Measurements from ENCODE around the gene FAM120B. TPM values are rescaled to one million over a fixed set of nuclear protein-coding genes. Genes with fewer than 3 reads are reported as not detected.

FAM120B gene, protein sequence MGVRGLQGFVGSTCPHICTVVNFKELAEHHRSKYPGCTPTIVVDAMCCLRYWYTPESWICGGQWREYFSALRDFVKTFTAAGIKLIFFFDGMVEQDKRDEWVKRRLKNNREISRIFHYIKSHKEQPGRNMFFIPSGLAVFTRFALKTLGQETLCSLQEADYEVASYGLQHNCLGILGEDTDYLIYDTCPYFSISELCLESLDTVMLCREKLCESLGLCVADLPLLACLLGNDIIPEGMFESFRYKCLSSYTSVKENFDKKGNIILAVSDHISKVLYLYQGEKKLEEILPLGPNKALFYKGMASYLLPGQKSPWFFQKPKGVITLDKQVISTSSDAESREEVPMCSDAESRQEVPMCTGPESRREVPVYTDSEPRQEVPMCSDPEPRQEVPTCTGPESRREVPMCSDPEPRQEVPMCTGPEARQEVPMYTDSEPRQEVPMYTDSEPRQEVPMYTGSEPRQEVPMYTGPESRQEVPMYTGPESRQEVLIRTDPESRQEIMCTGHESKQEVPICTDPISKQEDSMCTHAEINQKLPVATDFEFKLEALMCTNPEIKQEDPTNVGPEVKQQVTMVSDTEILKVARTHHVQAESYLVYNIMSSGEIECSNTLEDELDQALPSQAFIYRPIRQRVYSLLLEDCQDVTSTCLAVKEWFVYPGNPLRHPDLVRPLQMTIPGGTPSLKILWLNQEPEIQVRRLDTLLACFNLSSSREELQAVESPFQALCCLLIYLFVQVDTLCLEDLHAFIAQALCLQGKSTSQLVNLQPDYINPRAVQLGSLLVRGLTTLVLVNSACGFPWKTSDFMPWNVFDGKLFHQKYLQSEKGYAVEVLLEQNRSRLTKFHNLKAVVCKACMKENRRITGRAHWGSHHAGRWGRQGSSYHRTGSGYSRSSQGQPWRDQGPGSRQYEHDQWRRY
- 22.4 TPM for polyA plus RNA-seq (2013, experiment 1 of 2)
- polyA plus RNA-seq (2013, experiment 2 of 2), result 19.8 TPM

DNA sequence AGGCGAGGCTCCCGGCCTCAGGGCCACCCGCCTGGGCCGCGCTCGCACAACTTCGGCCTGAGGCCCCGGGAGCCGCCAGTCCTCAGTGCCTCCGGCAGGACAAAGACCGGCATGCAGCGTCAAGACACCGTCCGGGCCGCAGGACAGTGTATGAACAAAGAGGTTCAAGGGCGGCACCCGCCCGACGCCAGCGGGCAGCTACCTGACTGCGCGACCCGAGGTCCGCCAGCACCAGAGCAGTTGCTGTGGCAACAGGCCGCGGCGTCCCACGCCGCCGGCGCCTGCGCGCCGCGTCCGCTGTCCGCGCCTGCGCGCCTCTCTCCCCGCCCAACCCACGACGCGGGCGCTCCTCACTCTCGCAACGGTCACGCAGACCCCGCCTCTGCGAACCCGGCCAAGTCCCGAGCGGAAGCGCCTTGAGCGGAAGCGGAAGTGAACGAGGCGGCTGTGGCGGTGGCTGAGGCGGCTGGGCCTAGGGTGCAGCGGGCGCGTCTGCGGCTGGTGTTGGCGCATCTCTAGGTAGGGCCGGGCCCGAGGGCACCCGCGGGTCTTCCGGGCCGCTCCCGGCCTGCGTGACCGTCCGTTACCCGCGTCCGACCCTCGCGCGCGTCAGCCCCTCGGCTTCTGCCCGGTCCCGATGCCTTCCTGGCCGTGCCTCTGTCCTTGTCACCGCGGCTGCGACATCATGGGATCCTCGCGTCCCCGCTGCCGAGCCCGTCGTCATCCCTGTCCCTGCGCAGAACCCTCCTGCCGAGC is at the start of gene FAM120B:
Gene FAM120B (plus strand): TSS at position 435 of the 756 bp plus-strand sequence. CDS start 10,633 bp downstream, outside the sequence.
- Histone ChIP-seq H3K27ac (ENCODE audit: low read depth, low read length, severe bottlenecking) (peak within 1 kb of the TSS; percentile 72), H3K4me3 (ENCODE audit: extremely low read depth, insufficient read depth, low read length, poor library complexity, severe bottlenecking) (peak within 1 kb of the TSS; percentile 82), H3K9me3 (ENCODE audit: control insufficient read depth, low read length) (peaks cover 7% of the 10 kb centered on the region), H3K36me3 (ENCODE audit: control insufficient read depth, insufficient read depth, low read length) (no peaks in the 10 kb centered on the region), H3K4me1 (ENCODE audit: control insufficient read depth, insufficient read depth, low read length, poor library complexity, severe bottlenecking) (peaks cover 10% of the 10 kb centered on the region)
- WGBS, 2 experiments (ENCODE audit: insufficient coverage in 2 of 2), result 0 to 1% methylated on average over 88 to 90 of the region's 97 CpGs

DNA sequence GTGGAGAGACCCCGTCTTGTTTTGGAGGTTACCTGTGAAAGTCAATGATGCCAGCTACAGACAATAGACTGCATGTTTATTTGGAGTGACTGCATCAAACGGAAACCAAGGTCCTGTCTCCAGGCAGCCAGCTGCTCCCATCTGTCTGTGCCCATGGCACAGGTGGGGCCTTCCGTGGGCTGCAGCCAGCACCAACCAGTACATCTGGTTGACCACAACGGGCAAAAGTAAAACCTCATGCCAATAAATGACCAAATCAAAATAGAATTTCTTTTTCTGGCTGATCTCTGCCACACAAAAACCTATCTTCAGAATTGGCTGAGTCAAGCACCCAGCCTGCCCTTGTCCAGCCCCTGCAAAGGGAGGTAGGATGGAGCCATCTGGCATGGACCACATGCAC is 49.2 kb upstream of the FAM120B start:
- Histone ChIP-seq H3K4me1 (ENCODE audit: control insufficient read depth, insufficient read depth, low read length, poor library complexity, severe bottlenecking) (no peaks in the 10 kb centered on the region), H3K27ac (ENCODE audit: low read depth, low read length, severe bottlenecking) (no peak overlapping the region), H3K9me3 (ENCODE audit: control insufficient read depth, low read length) (no peaks in the 10 kb centered on the region), H3K36me3 (ENCODE audit: control insufficient read depth, insufficient read depth, low read length) (no peaks in the 10 kb centered on the region), H3K4me3 (ENCODE audit: extremely low read depth, insufficient read depth, low read length, poor library complexity, severe bottlenecking) (no peak overlapping the region)
- 89 to 95% methylated on average over 4 of the region's 4 CpGs for WGBS, 2 experiments (ENCODE audit: insufficient coverage in 2 of 2)

- WGBS, 2 experiments (ENCODE audit: insufficient coverage in 2 of 2), result 93 to 96% methylated on average over 4 of the region's 6 CpGs
- Histone ChIP-seq H3K4me1 (ENCODE audit: control insufficient read depth, insufficient read depth, low read length, poor library complexity, severe bottlenecking) (no peaks in the 10 kb centered on the region), H3K4me3 (ENCODE audit: extremely low read depth, insufficient read depth, low read length, poor library complexity, severe bottlenecking) (no peak overlapping the region), H3K9me3 (ENCODE audit: control insufficient read depth, low read length) (no peaks in the 10 kb centered on the region), H3K27ac (ENCODE audit: low read depth, low read length, severe bottlenecking) (no peak overlapping the region), H3K36me3 (ENCODE audit: control insufficient read depth, insufficient read depth, low read length) (no peaks in the 10 kb centered on the region)
These were observed 48.2 kb upstream of the FAM120B start for GRCh38 chr6:170258407-170258806.

DNA sequence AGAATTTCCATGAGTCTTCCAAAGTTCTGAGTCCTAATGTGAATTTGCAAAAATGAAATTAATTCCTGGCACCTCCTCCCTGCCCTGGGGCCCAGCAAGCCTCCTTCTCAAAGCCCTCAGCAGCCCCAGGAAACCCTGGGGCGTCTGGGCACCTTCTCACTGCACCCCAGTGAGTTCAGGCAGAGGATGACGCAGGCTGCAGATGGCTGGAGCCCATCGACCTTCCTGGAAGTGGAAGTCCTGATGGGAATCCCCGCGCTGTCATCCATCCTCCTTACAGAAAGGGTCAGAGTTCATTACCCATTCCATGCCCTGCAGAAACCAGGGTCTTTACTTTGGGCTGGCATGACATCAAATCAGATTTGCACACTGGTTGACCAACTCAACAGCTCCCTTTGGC is 47.3 kb upstream of the FAM120B start:
- Histone ChIP-seq H3K4me1 (ENCODE audit: control insufficient read depth, insufficient read depth, low read length, poor library complexity, severe bottlenecking) (no peaks in the 10 kb centered on the region), H3K4me3 (ENCODE audit: extremely low read depth, insufficient read depth, low read length, poor library complexity, severe bottlenecking) (no peak overlapping the region), H3K27ac (ENCODE audit: low read depth, low read length, severe bottlenecking) (no peak overlapping the region), H3K9me3 (ENCODE audit: control insufficient read depth, low read length) (no peaks in the 10 kb centered on the region), H3K36me3 (ENCODE audit: control insufficient read depth, insufficient read depth, low read length) (no peaks in the 10 kb centered on the region)
- 88% methylated on average over 4 of the region's 5 CpGs; no CpG with 5 or more reads in 1 of the 2 experiments for WGBS, 2 experiments (ENCODE audit: insufficient coverage in 2 of 2)

DNA sequence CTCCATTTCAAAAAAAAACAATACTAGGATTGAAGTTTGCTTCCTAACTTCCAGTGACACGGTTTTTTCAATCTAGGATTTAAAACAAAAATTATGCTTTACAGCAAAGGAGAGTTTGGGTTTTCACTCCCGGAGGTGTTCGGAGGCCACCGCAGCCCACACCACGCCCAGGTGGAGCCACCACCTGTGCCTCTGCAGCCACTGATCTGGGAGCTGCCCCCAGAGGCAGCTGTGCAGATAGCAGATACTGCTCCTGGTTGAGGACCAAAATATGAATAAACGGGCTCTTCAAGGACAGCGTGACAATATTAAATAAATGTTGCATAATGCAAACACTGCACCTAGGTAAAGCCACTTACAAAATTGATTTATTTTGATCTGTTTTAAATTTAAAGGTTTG is 45.9 kb upstream of the FAM120B start:
- no peak overlapping the region for H3K27ac ChIP-seq (ENCODE audit: low read depth, low read length, severe bottlenecking)
- no peak overlapping the region for H3K4me3 ChIP-seq (ENCODE audit: extremely low read depth, insufficient read depth, low read length, poor library complexity, severe bottlenecking)
- H3K36me3 ChIP-seq (ENCODE audit: control insufficient read depth, insufficient read depth, low read length), result no peaks in the 10 kb centered on the region
- WGBS, 2 experiments (ENCODE audit: insufficient coverage in 2 of 2), result 84 to 92% methylated on average over 5 to 6 of the region's 7 CpGs
- H3K4me1 ChIP-seq (ENCODE audit: control insufficient read depth, insufficient read depth, low read length, poor library complexity, severe bottlenecking), result no peaks in the 10 kb centered on the region
- no peaks in the 10 kb centered on the region for H3K9me3 ChIP-seq (ENCODE audit: control insufficient read depth, low read length)

- WGBS, 2 experiments (ENCODE audit: insufficient coverage in 2 of 2), result 88 to 89% methylated on average over 25 to 27 of the region's 32 CpGs
- Histone ChIP-seq H3K9me3 (ENCODE audit: control insufficient read depth, low read length) (no peaks in the 10 kb centered on the region), H3K4me3 (ENCODE audit: extremely low read depth, insufficient read depth, low read length, poor library complexity, severe bottlenecking) (no peak overlapping the region), H3K36me3 (ENCODE audit: control insufficient read depth, insufficient read depth, low read length) (no peaks in the 10 kb centered on the region), H3K4me1 (ENCODE audit: control insufficient read depth, insufficient read depth, low read length, poor library complexity, severe bottlenecking) (no peaks in the 10 kb centered on the region), H3K27ac (ENCODE audit: low read depth, low read length, severe bottlenecking) (no peak overlapping the region)
These were observed 44.7 kb upstream of the FAM120B start for GRCh38 chr6:170261643-170262488.

- WGBS, 2 experiments (ENCODE audit: insufficient coverage in 2 of 2), result 84 to 89% methylated on average over 18 to 20 of the region's 22 CpGs
- no peak overlapping the region for H3K27ac ChIP-seq (ENCODE audit: low read depth, low read length, severe bottlenecking)
- no peaks in the 10 kb centered on the region for H3K36me3 ChIP-seq (ENCODE audit: control insufficient read depth, insufficient read depth, low read length)
- H3K4me1 ChIP-seq (ENCODE audit: control insufficient read depth, insufficient read depth, low read length, poor library complexity, severe bottlenecking), result no peaks in the 10 kb centered on the region
- H3K9me3 ChIP-seq (ENCODE audit: control insufficient read depth, low read length), result no peaks in the 10 kb centered on the region
- H3K4me3 ChIP-seq (ENCODE audit: extremely low read depth, insufficient read depth, low read length, poor library complexity, severe bottlenecking), result no peak overlapping the region
These were observed 44.0 kb upstream of the FAM120B start for GRCh38 chr6:170262489-170263088.

GRCh38 chr6:170263410-170263809 is 43.1 kb upstream of the FAM120B start:
- Histone ChIP-seq H3K4me3 (ENCODE audit: extremely low read depth, insufficient read depth, low read length, poor library complexity, severe bottlenecking) (no peak overlapping the region), H3K36me3 (ENCODE audit: control insufficient read depth, insufficient read depth, low read length) (no peaks in the 10 kb centered on the region), H3K27ac (ENCODE audit: low read depth, low read length, severe bottlenecking) (no peak overlapping the region), H3K9me3 (ENCODE audit: control insufficient read depth, low read length) (no peaks in the 10 kb centered on the region), H3K4me1 (ENCODE audit: control insufficient read depth, insufficient read depth, low read length, poor library complexity, severe bottlenecking) (no peaks in the 10 kb centered on the region)
- 75 to 81% methylated on average over 6 to 7 of the region's 8 CpGs for WGBS, 2 experiments (ENCODE audit: insufficient coverage in 2 of 2)

DNA sequence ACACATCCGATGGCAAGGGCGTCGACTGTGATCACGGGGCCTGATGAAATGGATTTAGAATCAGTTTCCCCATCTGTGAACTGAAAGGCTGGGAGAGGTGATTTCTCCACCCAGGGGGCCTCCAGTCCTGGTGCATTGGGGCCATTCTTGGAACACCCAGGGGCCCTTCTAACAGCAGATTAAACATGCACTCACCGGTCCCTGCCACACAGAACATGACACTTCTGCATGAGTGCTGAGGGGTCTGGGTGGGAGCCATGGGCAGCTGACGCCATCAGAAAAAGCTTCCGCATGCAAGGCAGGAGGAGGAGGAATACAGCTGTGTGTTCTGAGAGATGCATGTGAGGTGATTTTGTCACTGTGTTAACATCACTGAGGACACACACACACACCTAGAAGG is 42.5 kb upstream of the FAM120B start:
- WGBS, 2 experiments (ENCODE audit: insufficient coverage in 2 of 2), result 89 to 98% methylated on average over 4 of the region's 7 CpGs
- H3K4me3 ChIP-seq (ENCODE audit: extremely low read depth, insufficient read depth, low read length, poor library complexity, severe bottlenecking), result no peak overlapping the region
- no peak overlapping the region for H3K27ac ChIP-seq (ENCODE audit: low read depth, low read length, severe bottlenecking)

More for the DNA sequence above, 42.5 kb upstream of the FAM120B start:
- Histone ChIP-seq H3K4me1 (ENCODE audit: control insufficient read depth, insufficient read depth, low read length, poor library complexity, severe bottlenecking) (no peaks in the 10 kb centered on the region), H3K36me3 (ENCODE audit: control insufficient read depth, insufficient read depth, low read length) (no peaks in the 10 kb centered on the region), H3K9me3 (ENCODE audit: control insufficient read depth, low read length) (no peaks in the 10 kb centered on the region)
